Iris pigment epithelial cell (primary cell): ENCODE measurements around the gene EFCAB5.
"Not testable (repeated sequence)": the region's sequence is repeated elsewhere in the genome, so short reads cannot be mapped to it uniquely, and the experiment has no call there.

Source experiments
- DNase-seq: peaks from one replicate; pipeline ENCODE4 v3.0.0-alpha.2; 2011; ENCODE audit warnings: low read depth

Gene EFCAB5

GRCh38 chr17:30095507-30096244 is 154.2 kb downstream of the EFCAB5 start:
- peak; percentile 86 for DNase-seq

GRCh38 chr17:30101686-30102390 is 160.4 kb downstream of the EFCAB5 start:
- DNase-seq = peak; percentile 18

- DNase-seq = no peak
Measured at GRCh38 chr17:30103921-30104320, 162.5 kb downstream of the EFCAB5 start.

- peak; percentile 76 for DNase-seq
Measured at GRCh38 chr17:30104575-30105339, 163.3 kb downstream of the EFCAB5 start.

- no peak for DNase-seq
Measured at GRCh38 chr17:30112794-30113193, 171.4 kb downstream of the EFCAB5 start.

- peak; percentile 11 for DNase-seq
Measured at GRCh38 chr17:30113213-30113612, 171.8 kb downstream of the EFCAB5 start.

- DNase-seq = no peak
Measured at GRCh38 chr17:30116345-30116660, 174.9 kb downstream of the EFCAB5 start.

- peak; percentile 95 for DNase-seq
Measured at GRCh38 chr17:30116661-30117551, 175.5 kb downstream of the EFCAB5 start, which contains the start of gene NSRP1. Gene NSRP1, plus strand, starts transcription at chr17:30116816. Its CDS starts 28 bp downstream, at chr17:30116844.

GRCh38 chr17:30117675-30118081 is 176.2 kb downstream of the EFCAB5 start:
- peak; percentile 9 for DNase-seq

- DNase-seq = not testable (repeated sequence)
Measured at GRCh38 chr17:30118635-30119034, 177.2 kb downstream of the EFCAB5 start.

GRCh38 chr17:30124273-30124796 is 182.9 kb downstream of the EFCAB5 start:
- no peak for DNase-seq

GRCh38 chr17:30130121-30130520 is 188.7 kb downstream of the EFCAB5 start:
- no peak for DNase-seq

GRCh38 chr17:30132615-30133014 is 191.2 kb downstream of the EFCAB5 start:
- no peak for DNase-seq

GRCh38 chr17:30133197-30133596 is 191.8 kb downstream of the EFCAB5 start:
- no peak for DNase-seq

GRCh38 chr17:30134551-30134950 is 193.1 kb downstream of the EFCAB5 start:
- no peak for DNase-seq

GRCh38 chr17:30137158-30137557 is 195.7 kb downstream of the EFCAB5 start:
- no peak for DNase-seq

- peak; percentile 60 for DNase-seq
Measured at GRCh38 chr17:30147860-30148259, 206.4 kb downstream of the EFCAB5 start.

- DNase-seq = no peak
Measured at GRCh38 chr17:30148376-30148775, 206.9 kb downstream of the EFCAB5 start.

- no peak for DNase-seq
Measured at GRCh38 chr17:30151471-30151870, 210.0 kb downstream of the EFCAB5 start.

GRCh38 chr17:30153463-30153862 is 212.0 kb downstream of the EFCAB5 start:
- DNase-seq = no peak

GRCh38 chr17:30155389-30155788 is 214.0 kb downstream of the EFCAB5 start:
- DNase-seq = no peak
